Natural killer cell (primary cell): ENCODE measurements around the gene NEURL1B. TPM values are rescaled to one million over a fixed set of nuclear protein-coding genes. Genes with fewer than 3 reads are reported as not detected.

Experiments
- ATAC-seq, 3 donors: fragments of 150-1000 bp in 2 of 3; fragments of 200-7000 bp in 1 of 3; cut with Tn5 transposase; 1 replicate in 1 of 3; 2 replicates in 2 of 3; pipeline ENCODE4 v1.10.0; 2021; ENCODE audit warnings: mild to moderate bottlenecking in 2 of 3, moderate library complexity in 2 of 3
- DNase-seq, 2 donors: peaks; one replicate each; pipeline versions ENCODE4 v3.0.0 to v3.0.0-alpha.2; 2013 to 2021; ENCODE audit warnings: mixed read lengths in 1 of 2
- H3K27ac ChIP-seq: one replicate; pipeline ENCODE4 v1.5.1; 2013; ENCODE audit warnings: mild to moderate bottlenecking, low read length
- H3K27me3 ChIP-seq: one replicate; pipeline ENCODE4 v1.6.1; 2013; ENCODE audit warnings: low read length; ENCODE audit not compliant: control insufficient read depth, insufficient read depth
- H3K36me3 ChIP-seq: one replicate; pipeline ENCODE4 v1.6.1; 2013; ENCODE audit warnings: low read length; ENCODE audit not compliant: control insufficient read depth, insufficient read depth
- H3K4me1 ChIP-seq: one replicate; pipeline ENCODE4 v1.6.1; 2013; ENCODE audit warnings: low read length; ENCODE audit not compliant: control insufficient read depth, insufficient read depth
- H3K4me3 ChIP-seq: one replicate; pipeline ENCODE4 v1.5.1; 2013; ENCODE audit warnings: low read length
- H3K9me3 ChIP-seq: one replicate; pipeline ENCODE4 v1.6.1; 2013; ENCODE audit warnings: low read length; ENCODE audit not compliant: control insufficient read depth, insufficient read depth
- H3K27ac Mint-ChIP-seq, 2 donors: one replicate each; pipeline ENCODE4 v1.8.0; 2022; ENCODE audit warnings: mild to moderate bottlenecking in 2 of 2, mixed read lengths in 2 of 2, moderate library complexity in 1 of 2
- H3K27me3 Mint-ChIP-seq, 2 donors: one replicate each; pipeline ENCODE4 v1.8.0; 2022; ENCODE audit warnings: low read depth in 2 of 2, mixed read lengths in 2 of 2
- H3K36me3 Mint-ChIP-seq: one replicate; pipeline ENCODE4 v1.8.0; 2022; ENCODE audit warnings: mixed read lengths
- H3K4me1 Mint-ChIP-seq, 2 donors: one replicate each; pipeline ENCODE4 v1.8.0; 2022; ENCODE audit warnings: mixed read lengths in 2 of 2
- H3K4me3 Mint-ChIP-seq: one replicate; pipeline ENCODE4 v1.8.0; 2022; ENCODE audit warnings: mild to moderate bottlenecking, moderate library complexity, mixed read lengths
- H3K9me3 Mint-ChIP-seq, 2 donors: one replicate each; pipeline ENCODE4 v1.8.0; 2022; ENCODE audit warnings: mixed read lengths in 2 of 2
- WGBS: methylation state at CpG from one replicate; pipeline ENCODE4 v1.1.7; 2013; ENCODE audit warnings: missing lambda C conversion rate; ENCODE audit not compliant: insufficient coverage; 5-methylcytosine and 5-hydroxymethylcytosine counted together
- intact Hi-C: fragments of 100-400 bp; cut with micrococcal nuclease; formaldehyde crosslinking; loops from one replicate; pipeline ENCODE4 v1.14.2; 2022
- total RNA-seq, 4 donors: library from RNA; stranded (reverse); fragments of 120-200 nt in 1 of 4; gene quantifications; one replicate each; pipeline versions ENCODE4 v1.2.3 to v1.2.4, GENCODE V29; 2013 to 2022
- TF ChIP-seq, protein P1 (sequence below): fragments of 200-600 bp; IDR thresholded peaks from one replicate; pipeline ENCODE4 v1.8.0; 2022; ENCODE audit warnings: antibody characterized with exemption

The NEURL1B gene
- total RNA-seq, 3 donors from 2014 or later (not counting 1 experiment from before 2014, with no cell fraction given) = 0.28 to 0.54 (median 0.45) TPM

DNA sequence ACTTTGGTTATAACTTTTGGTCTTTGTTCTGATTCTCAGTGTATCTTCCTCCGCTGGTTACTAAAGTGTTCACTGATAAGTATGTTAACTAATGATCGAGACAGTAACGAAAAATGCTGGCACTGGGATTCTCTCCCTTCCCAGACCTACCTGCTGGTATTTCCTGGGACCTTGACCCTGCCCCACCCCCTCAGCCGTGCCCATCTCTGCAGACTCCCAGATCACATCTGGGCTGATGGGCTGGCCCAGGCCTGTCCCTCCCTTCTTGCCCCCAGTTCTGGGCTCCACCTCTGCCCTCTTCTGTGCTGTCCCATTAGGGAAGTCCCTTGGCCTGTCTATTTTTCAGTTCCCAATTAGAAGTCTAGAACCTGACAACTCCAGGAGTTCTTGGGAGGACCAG, 46.9 kb downstream of the NEURL1B start:
- peak overlapping the region; percentile 11 for H3K27ac ChIP-seq
- TF ChIP-seq, protein P1, sequence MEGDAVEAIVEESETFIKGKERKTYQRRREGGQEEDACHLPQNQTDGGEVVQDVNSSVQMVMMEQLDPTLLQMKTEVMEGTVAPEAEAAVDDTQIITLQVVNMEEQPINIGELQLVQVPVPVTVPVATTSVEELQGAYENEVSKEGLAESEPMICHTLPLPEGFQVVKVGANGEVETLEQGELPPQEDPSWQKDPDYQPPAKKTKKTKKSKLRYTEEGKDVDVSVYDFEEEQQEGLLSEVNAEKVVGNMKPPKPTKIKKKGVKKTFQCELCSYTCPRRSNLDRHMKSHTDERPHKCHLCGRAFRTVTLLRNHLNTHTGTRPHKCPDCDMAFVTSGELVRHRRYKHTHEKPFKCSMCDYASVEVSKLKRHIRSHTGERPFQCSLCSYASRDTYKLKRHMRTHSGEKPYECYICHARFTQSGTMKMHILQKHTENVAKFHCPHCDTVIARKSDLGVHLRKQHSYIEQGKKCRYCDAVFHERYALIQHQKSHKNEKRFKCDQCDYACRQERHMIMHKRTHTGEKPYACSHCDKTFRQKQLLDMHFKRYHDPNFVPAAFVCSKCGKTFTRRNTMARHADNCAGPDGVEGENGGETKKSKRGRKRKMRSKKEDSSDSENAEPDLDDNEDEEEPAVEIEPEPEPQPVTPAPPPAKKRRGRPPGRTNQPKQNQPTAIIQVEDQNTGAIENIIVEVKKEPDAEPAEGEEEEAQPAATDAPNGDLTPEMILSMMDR = no peak
- DNase-seq = no peak
- peaks cover 19% of the 10 kb centered on the region for H3K4me1 ChIP-seq
- no peaks in the 10 kb centered on the region for H3K9me3 ChIP-seq
- Mint-ChIP-seq H3K4me1 (peaks cover 1 to 5% of the 10 kb centered on the region in 2 donors), H3K27ac (peak overlapping the region; percentile 46 to 58), H3K4me3 (no peak overlapping the region), H3K36me3 (no peaks in the 10 kb centered on the region), H3K27me3 (peaks cover 0 to under 1% of the 10 kb centered on the region in 2 donors), H3K9me3 (peaks cover 0 to under 1% of the 10 kb centered on the region in 2 donors)
- 88% methylated on average over 4 of the region's 4 CpGs for WGBS
- no peaks in the 10 kb centered on the region for H3K27me3 ChIP-seq
- no peak for ATAC-seq
- no peak overlapping the region for H3K4me3 ChIP-seq
- intact Hi-C loops = no loop called here
- H3K36me3 ChIP-seq = no peaks in the 10 kb centered on the region

DNA sequence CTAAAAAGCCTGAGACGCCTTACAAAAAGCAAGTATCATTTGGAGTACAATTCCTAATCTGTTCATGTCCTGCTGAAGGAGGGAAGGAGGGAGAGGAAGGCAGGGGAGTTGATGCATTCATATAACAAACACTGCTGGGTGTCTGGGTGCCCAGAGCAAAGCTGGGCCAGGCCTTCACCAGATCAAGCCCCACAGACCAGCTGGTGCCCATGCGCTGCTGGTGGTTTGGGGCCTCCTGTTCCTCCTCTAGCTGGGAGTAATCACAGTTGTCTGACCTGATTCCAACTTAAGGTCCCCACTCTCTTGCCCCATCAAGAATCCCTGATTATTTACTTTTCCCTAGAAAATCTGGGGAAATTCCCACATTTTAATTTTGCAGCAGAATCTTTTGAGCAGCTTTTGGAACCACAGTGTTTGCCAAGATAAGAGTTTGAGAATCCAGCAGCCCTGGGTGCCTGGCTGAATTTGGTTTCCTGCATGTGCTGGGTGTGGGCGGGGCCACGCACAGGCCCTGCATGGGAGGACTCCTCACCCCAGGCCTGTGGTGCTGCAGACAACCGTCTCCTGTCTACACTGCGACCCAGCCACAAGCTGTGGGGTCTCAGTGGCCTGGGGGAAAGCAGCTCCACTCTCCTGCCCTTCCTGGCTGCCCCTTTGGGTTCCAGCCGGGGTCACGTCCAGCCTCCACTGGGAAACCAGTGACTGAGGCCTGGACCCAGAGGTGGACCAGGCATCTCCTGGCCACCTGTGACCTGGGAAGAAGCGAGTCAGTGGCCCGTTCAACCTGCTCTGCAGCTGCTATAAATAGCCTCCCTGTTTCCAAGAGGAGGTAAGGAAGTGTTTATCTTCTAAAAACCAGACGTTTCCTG, 47.5 kb downstream of the NEURL1B start:
- Histone ChIP-seq H3K4me1 (peaks cover 19% of the 10 kb centered on the region), H3K36me3 (no peaks in the 10 kb centered on the region), H3K27me3 (no peaks in the 10 kb centered on the region), H3K27ac (peak overlapping the region; percentile 11), H3K4me3 (no peak overlapping the region), H3K9me3 (no peaks in the 10 kb centered on the region)
- Mint-ChIP-seq H3K36me3 (no peaks in the 10 kb centered on the region), H3K4me3 (no peak overlapping the region), H3K27ac (peak overlapping the region; percentile 46 to 58), H3K4me1 (peaks cover 0 to 5% of the 10 kb centered on the region in 2 donors), H3K27me3 (no peaks in the 10 kb centered on the region), H3K9me3 (no peaks in the 10 kb centered on the region)
- TF ChIP-seq, protein P1 = no peak
- intact Hi-C loops = no loop called here
- 36% methylated on average over 11 of the region's 11 CpGs for WGBS
- ATAC-seq = peak in 2 of 3 donors; percentile 37 to 49
- peak in 1 of 2 donors; percentile 67 for DNase-seq

DNA sequence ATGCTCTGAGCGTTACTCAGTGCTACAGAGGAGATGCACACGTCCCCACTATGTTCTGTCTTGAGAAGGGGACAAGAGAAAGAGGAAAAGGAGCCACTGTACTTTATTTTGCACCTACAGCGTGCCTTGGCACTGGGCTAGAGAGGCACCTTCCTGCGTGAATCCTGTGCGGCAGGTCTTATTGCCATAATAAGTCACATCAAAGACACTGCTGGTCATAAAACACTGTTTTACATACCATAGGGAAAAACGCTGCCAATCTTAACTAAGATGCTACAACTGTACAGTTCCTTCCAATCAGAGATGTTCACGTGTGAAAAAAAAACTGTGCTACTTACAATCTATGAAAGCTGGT, 48.1 kb downstream of the NEURL1B start:
- Histone ChIP-seq H3K27ac (no peak overlapping the region), H3K9me3 (no peaks in the 10 kb centered on the region), H3K4me3 (no peak overlapping the region), H3K4me1 (peaks cover 18% of the 10 kb centered on the region), H3K36me3 (no peaks in the 10 kb centered on the region), H3K27me3 (no peaks in the 10 kb centered on the region)
- intact Hi-C loops = no loop called here
- Mint-ChIP-seq H3K27ac (no peak overlapping the region), H3K36me3 (no peaks in the 10 kb centered on the region), H3K4me1 (peaks cover 0 to 5% of the 10 kb centered on the region in 2 donors), H3K27me3 (no peaks in the 10 kb centered on the region), H3K4me3 (no peak overlapping the region), H3K9me3 (no peaks in the 10 kb centered on the region)
- DNase-seq = no peak
- no peak for ATAC-seq
- WGBS = 67% methylated on average over 7 of the region's 7 CpGs
- TF ChIP-seq, protein P1 = no peak
